Femur (tissue), 1 donor: ENCODE measurements around the gene CD6.

Experiments used
- DNase-seq: peaks from one replicate; pipeline ENCODE4 v3.0.0-alpha.2; 2017

Gene CD6

GRCh38 chr11:61034111-61034510, 62.6 kb downstream of the CD6 start:
- DNase-seq = no peak

- DNase-seq = peak; percentile 77
Observed at GRCh38 chr11:61034704-61035525, 63.4 kb downstream of the CD6 start.

- DNase-seq = no peak
Observed at GRCh38 chr11:61035526-61035835, 64.0 kb downstream of the CD6 start.

- DNase-seq = peak; percentile 82
Observed at GRCh38 chr11:61037441-61038093, 66.1 kb downstream of the CD6 start.

GRCh38 chr11:61039916-61040315, 68.4 kb downstream of the CD6 start:
- DNase-seq = peak; percentile 42

- peak; percentile 82 for DNase-seq
Observed at GRCh38 chr11:61041755-61042518, 70.5 kb downstream of the CD6 start.

GRCh38 chr11:61042537-61042936, 71.1 kb downstream of the CD6 start:
- no peak for DNase-seq

- DNase-seq = no peak
Observed at GRCh38 chr11:61042961-61043540, 71.6 kb downstream of the CD6 start.

- no peak for DNase-seq
Observed at GRCh38 chr11:61045271-61045670, 73.8 kb downstream of the CD6 start.

GRCh38 chr11:61046833-61047232, 75.4 kb downstream of the CD6 start:
- DNase-seq = no peak

GRCh38 chr11:61048368-61049062, 77.0 kb downstream of the CD6 start:
- no peak for DNase-seq

GRCh38 chr11:61049063-61049377, 77.5 kb downstream of the CD6 start:
- no peak for DNase-seq

- DNase-seq = no peak
Observed at GRCh38 chr11:61049859-61050258, 78.4 kb downstream of the CD6 start.

- DNase-seq = no peak
Observed at GRCh38 chr11:61052182-61052972, 80.9 kb downstream of the CD6 start.

GRCh38 chr11:61053191-61053590, 81.7 kb downstream of the CD6 start:
- no peak for DNase-seq

GRCh38 chr11:61054513-61054912, 83.0 kb downstream of the CD6 start:
- DNase-seq = no peak

GRCh38 chr11:61054927-61055562, 83.6 kb downstream of the CD6 start:
- DNase-seq = no peak

- DNase-seq = no peak
Observed at GRCh38 chr11:61055776-61056175, 84.3 kb downstream of the CD6 start.

- DNase-seq = no peak
Observed at GRCh38 chr11:61056571-61056970, 85.1 kb downstream of the CD6 start.

GRCh38 chr11:61056981-61057380, 85.5 kb downstream of the CD6 start:
- no peak for DNase-seq

GRCh38 chr11:61057615-61058014, 86.1 kb downstream of the CD6 start:
- no peak for DNase-seq
